GM18526 (cell line): ENCODE measurements around the gene SCARB1.

Experiments
- POLR2A ChIP-seq: IDR thresholded peaks from 3 replicates; pipeline ENCODE4 v1.6.1; 2011; ENCODE audit not compliant: insufficient read length; ENCODE audit errors: extremely low read depth

The SCARB1 gene

DNA sequence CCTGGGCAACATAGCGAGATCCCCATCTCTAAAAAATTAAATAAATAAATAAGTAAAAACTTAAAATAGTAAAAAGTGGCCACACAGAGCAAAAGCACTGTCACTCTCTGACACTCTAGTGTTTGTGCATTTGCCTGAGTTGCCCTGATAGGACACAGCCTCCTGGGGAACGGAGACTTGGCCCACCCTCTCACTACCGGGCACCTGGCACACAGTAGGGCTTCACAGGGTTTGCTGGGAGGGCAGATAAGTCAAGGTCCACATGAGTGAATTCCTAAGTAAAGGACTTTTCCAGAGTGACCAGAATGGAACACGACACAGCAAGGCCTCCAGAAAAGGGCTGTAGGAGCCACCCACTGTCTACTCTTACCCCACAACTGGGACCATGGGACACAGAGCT, 54.3 kb downstream of the SCARB1 start:
- no peak for TF ChIP-seq POLR2A

DNA sequence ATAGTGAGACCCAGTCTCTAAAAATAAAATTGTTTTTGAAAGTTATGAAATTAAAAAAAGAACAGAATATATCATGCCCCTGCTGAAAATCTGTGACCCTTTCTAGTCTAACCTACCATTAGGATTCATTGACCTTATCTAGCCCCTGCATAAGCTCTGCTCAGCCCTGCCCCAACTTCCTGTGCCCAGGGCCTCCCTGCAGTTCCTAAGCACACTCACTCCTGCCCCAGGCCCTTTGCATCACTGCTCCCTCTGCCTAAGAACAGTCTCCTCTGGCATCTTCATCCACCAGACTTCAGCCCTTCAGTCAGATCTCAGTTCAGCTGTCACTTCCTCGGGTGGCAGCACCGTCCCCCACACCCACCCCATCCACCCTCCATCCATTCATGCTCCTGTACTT, 55.4 kb downstream of the SCARB1 start:
- TF ChIP-seq POLR2A: no peak

DNA sequence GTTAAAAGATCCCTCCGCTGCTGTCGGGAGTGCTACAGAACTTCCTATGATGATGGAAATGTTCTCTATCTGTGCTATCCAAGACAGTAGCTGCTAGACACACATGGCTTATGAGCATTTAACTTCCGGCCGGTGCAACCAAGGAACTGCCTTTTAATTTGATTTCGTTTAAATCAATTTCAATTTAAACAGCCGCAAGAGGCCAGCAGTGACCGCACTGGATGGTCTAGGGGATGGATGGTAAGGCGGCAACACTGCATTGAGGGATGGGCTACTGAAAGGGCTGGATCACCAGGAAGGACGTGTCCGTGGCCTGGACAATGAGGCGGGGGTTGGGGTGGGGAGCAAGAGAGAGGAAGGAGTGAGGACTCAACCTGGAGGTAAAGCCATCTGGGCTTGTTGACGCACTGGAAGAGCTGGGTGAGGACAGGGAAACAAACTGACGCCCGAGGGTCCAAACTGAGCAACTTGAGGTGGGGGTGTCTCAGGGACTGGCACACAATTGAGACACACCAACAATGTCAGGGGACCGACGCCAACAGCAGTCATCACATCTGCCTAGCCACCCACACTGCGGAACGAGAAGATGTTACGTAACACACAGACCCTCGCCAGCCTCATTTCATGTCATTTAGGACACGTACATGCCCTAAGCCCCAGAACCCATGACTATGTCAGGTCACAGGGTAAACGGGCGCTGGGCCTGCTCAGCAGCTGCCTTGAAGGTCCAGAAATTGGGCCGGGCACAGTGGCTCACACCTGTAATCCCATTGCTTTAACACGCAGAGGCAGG, 57.6 kb downstream of the SCARB1 start:
- no peak for TF ChIP-seq POLR2A

DNA sequence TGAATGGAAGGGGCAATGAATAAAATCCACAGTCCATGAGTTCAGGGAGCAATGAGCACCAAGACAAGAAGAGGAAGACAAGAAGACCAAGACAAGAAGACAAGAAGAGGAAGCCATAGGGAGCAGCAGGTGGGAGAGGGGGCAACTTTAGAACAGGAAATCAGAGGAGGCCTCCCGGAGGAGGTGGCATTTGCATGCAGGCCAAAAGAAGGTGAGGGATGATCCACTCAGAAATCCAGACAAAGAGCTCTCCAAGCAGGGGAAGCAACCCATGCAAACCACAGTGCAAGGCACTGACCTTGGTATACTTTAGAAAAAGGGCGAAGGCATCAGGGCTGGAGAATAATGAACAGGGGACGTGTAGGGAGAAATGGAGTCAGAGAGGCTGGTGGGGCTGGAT, 58.6 kb downstream of the SCARB1 start:
- no peak for TF ChIP-seq POLR2A

DNA sequence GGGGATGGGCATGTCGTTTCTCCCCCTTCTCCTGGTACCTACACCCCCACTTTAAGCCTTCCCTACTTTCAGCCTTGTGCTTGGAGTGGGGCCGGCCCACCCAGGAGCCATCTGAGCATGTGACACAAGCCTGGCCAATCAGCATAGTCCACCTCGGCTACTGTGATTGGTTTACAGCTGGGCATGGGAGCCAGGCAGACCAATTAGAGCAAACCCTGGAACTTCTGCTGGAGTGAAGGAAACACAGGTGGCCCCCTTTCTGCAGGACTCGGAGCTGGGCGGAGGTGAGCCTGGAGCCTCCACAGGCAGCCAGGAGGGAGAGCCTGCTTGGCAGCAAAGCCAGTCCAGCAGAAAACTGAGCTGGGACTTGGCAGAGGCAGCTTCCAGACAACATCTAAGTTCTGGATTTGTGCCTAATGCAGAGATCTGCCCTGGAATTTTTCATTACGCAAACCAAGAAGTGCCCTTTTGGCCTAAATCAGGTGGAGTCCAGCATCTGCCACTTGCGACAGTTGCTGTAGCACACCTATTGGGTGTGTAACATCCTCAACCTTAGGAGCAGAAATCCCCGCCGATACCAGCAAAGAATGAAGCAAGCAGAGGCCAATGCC, 59.5 kb downstream of the SCARB1 start:
- TF ChIP-seq POLR2A: no peak

DNA sequence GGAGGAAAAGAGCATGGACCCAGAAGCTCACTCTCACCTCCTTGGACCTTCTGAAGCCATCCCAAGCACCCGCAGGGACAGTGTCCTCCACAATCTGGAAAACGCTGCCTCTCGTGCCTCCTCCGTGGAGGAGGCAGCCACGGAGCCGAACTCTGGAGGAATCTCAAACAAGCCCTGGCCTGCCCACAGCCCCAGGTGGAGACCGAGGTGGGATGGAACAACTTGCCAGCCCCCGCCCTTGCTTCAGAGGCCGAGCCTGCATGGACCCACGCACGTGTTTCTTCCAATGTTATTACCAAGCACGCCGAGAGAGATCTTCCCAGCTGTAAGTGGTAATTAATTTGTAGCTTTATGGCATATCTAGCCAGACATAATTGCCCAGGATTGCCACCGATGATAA, 61.3 kb downstream of the SCARB1 start:
- no peak for TF ChIP-seq POLR2A

DNA sequence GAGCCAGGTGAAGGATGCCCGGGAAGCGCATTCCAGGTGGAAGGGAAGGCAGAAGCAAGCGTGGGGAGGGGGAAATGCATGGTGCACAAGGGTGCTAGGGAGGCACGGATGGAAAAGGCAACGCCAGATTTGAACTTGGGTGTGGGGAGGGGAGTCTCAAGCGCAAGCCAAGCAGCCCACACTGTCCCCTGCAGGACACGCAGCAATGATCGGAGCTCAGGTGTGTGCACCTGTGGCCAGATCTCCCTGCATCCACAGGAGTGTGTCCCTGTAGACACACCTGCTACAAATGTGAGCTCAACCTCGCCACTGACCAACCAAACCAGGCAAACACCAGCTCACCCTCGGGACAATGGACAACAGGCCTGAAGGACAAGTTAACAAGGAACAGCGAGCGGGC, 63.2 kb downstream of the SCARB1 start:
- TF ChIP-seq POLR2A: no peak

DNA sequence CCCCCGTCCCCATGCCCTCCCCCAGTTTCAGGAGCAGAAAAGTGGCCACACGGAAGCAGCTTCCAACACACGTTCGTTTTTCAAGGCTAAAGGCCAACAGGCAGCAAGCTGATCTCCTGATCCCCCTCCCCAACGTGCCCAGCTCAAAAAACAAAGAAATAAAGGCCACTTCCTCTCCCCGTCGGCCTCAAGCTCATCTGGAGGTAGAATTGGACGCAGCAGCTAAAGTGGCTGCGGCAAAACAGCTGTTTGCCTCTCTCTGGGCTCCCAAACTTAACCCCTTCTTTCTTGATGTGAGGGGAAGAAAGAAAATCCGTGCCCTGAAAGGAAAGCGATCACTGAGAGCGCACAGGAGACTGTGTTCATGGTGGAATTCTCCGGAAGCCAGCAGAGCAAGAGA, 66.3 kb downstream of the SCARB1 start:
- no peak for TF ChIP-seq POLR2A

DNA sequence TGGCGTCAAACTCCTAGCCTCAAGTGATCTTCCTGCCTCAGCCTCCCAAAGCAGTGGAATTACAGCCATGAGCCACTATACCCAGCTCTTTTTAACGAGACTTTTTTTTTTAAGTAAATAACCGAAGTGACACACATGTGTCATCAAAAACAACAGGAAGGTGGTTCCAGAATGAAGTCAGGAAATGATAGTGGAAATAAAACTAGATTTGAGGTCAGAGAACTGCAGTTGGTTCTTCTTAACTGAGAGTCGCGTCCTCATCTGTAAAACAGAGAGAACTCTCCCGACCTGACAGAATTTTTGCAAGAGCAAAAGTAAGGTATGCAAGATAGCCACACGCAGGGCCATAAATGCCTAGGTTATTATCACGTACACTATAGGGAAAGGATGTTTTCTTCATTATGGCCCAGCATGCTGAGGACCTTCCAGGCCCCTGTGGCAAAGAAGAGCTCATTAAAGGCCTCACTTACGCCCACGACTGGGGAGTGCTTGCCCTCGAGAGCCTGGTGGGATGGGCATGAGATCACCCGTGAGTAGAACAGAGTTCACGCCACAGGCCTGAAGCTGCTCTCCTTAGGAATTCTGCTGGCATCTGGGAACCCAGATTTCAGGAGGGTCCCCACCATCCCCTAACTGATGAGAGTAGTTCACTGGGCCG, 67.2 kb downstream of the SCARB1 start:
- TF ChIP-seq POLR2A: no peak

DNA sequence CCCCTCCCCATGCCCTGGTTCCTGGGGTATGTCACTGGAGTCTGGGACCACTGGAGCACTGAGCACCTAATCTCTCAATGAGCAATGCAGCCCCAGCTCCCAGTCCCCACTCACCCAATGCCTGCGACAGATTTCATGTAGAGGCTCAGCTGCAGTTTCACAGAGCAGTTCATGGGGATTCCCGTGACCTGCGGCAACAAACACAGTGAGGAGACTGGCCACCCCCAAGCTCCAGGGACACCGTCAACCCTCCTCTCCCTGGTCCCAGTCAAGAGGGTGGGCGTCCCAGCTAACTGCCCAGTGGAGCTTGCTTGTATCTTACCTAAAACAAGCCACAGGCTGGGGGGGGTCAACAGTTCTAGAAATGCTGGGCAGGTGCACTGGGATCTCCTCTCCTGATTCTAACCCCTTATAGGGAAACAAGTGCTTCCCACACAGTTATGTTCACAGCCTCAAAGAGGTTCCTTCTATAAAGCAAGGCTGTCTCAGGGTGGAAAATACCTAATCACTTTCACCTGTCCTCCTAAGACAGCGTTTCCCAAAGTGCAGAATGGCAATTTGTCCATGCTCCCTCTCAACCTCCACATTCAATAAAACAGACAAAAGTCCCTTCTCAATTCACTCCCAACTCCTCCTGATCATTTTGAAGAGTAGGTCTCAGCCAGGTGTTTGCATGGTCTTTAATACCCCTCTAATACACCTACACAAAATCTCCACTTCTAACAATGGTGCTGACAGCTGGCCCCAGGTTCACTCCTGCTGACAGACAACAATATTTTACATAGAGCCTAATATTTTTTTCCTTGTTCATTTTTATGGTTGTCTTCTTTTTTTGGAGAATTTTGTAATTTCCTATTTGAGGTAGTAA, 68.3 kb downstream of the SCARB1 start:
- TF ChIP-seq POLR2A: no peak

DNA sequence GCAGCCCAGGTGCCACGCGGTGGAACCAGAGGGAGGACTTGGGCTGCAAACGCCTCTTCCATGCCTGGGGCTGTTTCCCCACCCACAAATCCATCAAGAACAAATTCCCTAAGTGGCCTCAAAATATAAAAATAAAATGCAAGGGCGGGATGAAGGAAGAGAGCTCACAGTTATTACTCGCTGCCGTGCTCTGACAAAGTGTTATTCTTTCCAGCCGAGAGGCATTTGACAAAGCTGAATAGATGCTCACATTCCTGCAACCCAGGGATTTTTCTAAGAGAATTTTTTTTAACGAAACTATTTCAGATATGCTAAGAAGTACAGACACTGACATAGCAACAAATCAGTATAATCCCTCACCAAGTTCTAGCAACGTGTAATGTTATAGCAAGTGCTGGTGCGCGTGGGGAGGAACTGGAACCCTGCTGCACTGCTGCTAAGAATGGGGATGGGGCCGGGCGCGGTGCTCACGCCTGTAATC, 70.7 kb downstream of the SCARB1 start:
- no peak for TF ChIP-seq POLR2A

DNA sequence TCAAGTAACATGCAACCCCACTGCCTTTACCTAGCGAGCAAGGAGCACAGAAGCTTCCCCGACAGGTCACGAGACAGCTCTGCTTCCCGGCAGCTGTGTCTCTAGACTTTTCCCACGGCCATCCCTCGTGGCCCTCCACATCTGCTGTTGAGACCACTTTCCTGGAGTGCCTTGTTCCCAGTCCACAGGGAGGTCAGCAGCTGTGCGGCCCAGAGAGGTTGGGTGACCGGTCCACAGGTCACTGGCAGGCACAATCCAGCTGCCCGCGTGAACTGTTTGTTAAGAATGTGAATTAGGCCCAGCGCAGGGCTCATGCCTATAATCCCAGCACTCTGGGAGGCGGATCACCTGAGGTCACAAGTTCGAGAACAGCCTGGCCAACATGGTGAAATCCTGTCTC, 71.5 kb downstream of the SCARB1 start:
- no peak for TF ChIP-seq POLR2A

DNA sequence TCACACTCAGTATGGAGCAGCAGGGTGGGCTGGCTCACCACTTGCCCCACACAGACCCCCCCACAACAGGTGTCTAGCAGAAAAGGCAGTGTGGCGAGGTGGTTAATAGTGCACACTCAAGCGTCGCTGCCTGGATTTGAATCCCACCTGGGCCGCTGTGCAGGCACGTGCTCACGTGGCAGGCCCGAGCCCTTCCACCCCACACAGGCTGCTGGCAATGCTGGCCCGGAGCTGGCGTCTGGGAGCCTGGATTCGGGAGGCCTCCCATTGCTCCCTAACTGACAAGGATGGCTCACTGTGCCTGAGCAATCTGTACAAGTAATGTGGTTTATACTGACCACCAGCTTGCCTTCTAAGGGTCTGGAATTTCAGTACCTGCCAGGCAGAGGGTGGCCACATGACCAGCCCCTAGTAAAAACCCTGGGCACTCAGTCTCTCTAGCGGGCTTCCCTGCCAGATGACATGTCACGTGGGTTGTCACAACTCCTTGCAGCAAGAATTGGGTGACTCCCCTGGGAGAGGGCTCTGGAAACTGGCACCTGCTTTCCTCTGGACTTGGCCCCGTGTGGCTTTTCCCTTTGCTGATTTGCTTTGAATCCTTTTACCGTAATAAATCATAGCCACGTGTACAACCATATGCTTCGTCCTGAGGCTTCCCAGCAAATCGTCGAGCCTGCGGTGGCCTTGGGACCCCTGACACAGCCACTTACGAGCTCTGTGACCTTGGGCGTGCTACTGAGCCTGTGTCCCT, 72.8 kb downstream of the SCARB1 start:
- TF ChIP-seq POLR2A: no peak

DNA sequence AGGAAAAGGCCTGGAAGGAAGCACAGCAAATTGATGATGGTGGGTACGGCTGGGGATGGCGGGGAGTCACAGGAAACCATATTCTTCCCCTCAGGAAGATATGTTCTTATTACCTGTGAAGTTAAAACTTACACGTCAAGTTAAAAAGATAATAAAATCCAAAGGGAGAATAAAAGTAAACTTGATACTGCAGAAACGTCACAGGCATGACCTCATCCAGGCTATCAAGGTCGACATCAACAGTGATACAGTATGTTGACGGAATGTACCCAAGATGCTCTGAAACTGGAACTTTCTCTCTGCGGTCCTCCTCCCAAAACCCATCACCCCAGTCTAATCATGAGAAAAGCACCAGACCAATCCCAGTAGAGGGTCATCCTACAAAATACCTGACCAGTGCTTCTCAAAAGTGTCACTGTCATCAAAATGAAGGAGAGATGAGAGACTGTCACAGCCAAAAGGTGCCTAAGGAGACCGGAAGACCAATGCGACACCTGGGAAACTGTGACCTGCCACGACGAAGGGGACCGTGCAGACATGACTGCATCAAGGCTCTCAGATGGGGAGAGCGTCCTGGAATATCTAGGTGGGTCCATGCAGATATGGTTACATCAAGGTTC, 74.6 kb downstream of the SCARB1 start:
- TF ChIP-seq POLR2A: no peak
